NCI-H2081 treated with DMSO at 0.1 percent for 48 hours (cell line): Measurements from ENCODE around the gene CEP295NL.
"Not testable (repeated sequence)": the region's sequence is repeated elsewhere in the genome, so short reads cannot be mapped to it uniquely, and the experiment has no call there.

Experiments used
- DNase-seq: peaks from one replicate; lab custom pipeline; 2025; lab: John Stamatoyannopoulos, UW

The CEP295NL gene, protein sequence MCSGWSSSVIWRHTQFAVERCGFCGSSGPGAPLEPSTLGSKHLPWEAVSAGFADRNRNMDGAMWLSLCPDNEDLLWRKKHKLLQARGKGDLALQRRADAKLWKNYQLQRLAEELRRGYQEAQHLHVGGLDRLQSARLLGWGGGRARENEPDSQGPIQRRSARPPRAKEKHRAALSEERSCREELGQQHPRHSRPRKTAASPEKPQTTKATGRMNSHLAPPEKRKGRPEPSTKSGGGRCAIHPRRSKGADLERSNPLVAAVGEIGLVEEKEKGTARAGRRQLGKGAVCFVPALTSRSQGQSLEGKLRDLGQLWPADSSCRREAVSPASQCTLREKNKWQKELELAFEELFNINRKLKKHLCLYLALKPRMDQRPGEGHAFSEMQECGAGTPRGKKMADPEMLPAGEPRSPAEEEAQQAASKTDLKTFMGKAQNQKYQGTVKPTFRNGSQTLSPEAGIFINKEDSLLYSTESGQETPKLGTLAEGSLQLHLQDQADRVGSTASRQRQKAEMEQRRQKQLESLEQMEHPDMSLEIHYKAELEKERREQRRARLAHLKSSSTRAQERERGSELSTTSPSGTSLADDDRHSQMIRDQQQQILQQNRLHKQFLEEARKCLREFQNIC

DNA sequence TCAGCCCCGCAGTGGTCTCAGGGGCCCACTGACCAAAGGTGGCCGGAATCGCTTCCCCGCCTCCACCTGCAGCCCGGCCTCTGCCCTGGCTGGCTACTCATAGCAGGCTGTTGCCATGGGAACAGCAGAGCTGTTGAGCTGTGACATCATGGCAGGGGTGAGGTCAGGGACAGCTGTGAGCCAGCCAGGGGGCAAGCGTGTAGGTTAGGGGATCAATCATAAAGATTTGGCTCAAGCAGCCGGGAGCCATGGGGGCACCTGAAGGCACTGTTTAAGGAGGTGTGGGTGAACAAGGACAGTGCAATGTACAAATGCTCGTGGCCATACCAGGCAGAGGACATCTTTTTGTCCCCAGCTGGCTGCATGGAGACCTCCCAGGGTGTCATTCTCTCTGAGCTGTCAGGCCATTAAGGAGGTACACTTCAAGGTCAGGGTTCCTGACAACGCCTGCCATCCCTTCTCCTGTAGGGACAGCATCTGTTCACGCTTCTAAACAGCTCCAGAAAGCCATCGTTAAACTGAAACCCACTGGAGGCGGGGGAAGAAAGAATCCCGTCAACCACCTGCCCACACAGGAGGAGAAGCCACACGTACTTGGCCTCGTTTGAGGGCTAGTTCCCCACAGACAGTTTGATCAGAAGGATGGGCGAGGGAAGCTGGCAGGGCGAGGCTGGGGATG, at the start of gene CEP295NL:
CEP295NL (minus strand) TSS at position 101 of the 679 bp plus-strand sequence. CDS start 1,373 bp downstream, outside the sequence.
- DNase-seq, result no peak

DNA sequence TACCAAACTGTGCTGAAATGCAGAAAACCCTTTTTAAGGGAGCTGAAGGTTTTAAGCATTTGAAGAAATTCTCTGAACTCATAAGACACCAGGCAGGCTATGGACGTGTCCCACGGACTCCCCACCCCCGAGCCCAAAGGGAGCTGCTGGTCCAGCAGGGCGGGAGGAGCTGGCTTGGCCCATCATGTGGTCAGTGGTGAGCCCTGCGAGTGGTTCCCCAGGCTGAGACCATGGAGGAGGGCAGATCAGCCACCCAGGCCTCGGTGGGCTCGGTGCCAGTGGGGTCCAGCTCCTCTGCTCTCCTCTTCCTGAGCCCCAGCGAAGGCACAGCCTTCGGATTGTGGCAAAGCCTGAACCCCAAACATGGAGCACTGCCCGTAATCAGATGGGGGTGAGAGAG, 49.7 kb upstream of the CEP295NL start:
- DNase-seq, result no peak

DNA sequence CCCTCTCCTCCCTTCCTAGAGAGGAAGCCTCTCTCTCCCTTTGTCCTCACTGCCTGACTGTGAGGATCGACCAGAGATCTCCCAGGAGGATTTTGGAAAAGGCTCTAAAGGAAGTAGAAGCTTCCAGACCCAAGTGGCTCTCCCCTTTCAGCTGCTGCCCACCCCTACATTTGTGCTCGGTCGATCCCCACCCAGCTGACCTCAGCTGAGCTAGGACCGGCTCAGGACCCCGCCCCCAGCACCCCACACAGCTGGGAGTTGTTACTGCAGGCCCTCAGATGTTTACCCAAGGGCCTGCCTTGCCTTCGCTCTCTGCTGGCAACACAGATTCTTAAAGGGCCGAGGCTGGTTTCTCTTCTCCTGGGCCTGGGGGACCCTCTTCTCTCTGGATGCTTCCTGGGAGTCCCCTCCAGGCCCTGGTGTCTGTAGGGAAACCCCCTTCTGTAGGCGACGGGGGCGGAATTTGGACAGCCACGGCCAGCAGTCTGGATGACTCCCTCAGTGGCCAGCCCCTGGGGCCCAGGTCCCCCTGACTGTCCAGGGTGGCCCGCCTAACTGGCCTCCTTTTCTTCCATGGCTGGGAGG, 49.1 kb upstream of the CEP295NL start:
- no peak for DNase-seq

DNA sequence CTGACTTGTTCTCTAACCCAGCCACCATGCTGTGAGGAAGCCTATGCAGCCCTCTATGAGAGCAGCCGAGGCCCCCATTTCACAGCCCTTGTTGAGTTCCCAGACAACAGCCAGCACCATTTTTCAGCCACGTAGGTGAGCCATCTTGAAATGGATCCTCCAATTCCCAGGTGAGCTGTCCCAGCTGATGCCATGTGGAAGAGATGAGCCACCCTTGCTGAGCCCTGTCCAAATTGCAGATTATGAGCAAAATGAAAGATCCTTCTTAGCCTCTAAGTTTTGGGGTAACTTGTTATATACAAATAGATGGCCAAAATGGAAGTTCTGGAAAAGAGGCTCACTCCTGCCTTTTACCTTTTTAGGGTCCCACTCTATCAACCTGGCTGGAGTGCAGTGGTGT, 47.9 kb upstream of the CEP295NL start:
- no peak for DNase-seq

- DNase-seq, result no peak
These were observed 44.5 kb upstream of the CEP295NL start for GRCh38 chr17:78947235-78948149.

DNA sequence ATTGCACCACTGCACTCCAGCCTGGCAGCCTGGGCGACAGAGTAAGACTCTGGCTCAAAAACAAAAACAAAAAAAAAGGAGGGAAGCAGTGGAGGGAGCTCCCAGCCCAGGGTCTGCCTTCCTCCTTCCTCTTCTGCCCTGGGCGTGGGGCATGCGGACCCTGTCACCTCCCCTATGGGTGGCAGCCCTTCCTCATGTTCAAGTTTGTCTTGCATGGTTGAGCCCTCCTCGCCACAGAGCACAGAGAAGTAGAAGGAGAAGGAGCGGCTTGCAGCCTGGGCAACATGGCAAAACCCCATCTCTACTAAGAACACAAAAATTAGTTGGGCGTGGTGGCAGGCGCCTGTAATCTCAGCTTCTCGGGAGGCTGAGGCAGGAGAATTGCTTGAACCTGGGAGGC, 43.6 kb upstream of the CEP295NL start:
- no peak for DNase-seq

- DNase-seq, result no peak
These were observed 43.1 kb upstream of the CEP295NL start for GRCh38 chr17:78946131-78946530.

- not testable (repeated sequence) for DNase-seq
These were observed 42.5 kb upstream of the CEP295NL start for GRCh38 chr17:78945455-78945854.

DNA sequence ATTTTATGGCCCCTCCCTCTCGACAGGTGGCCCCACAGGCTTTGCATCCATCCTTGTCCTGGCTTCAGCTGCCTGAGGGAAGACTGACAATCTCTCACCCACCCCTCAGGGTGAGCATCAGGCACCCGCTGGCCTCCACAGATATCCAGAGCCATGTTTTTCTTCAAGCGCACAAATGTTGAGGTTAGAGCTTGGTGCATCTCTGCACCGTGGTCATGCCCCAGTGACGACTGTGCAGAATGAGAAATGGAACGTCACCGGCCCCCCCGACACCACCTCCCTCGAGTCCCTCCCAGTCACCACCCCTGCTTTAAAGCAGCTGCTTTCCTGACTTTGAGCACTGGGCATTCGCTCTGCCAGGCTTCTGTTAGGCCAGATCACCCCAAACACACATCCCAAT, 42.0 kb upstream of the CEP295NL start:
- DNase-seq, result no peak

- DNase-seq, result no peak
These were observed 41.0 kb upstream of the CEP295NL start for GRCh38 chr17:78944026-78944425.

GRCh38 chr17:78940708-78941107, 37.7 kb upstream of the CEP295NL start:
- no peak for DNase-seq

GRCh38 chr17:78940258-78940657, 37.3 kb upstream of the CEP295NL start:
- DNase-seq, result no peak

- no peak for DNase-seq
These were observed 36.6 kb upstream of the CEP295NL start for GRCh38 chr17:78939615-78940014.

GRCh38 chr17:78937561-78937960, 34.6 kb upstream of the CEP295NL start:
- DNase-seq, result no peak

DNA sequence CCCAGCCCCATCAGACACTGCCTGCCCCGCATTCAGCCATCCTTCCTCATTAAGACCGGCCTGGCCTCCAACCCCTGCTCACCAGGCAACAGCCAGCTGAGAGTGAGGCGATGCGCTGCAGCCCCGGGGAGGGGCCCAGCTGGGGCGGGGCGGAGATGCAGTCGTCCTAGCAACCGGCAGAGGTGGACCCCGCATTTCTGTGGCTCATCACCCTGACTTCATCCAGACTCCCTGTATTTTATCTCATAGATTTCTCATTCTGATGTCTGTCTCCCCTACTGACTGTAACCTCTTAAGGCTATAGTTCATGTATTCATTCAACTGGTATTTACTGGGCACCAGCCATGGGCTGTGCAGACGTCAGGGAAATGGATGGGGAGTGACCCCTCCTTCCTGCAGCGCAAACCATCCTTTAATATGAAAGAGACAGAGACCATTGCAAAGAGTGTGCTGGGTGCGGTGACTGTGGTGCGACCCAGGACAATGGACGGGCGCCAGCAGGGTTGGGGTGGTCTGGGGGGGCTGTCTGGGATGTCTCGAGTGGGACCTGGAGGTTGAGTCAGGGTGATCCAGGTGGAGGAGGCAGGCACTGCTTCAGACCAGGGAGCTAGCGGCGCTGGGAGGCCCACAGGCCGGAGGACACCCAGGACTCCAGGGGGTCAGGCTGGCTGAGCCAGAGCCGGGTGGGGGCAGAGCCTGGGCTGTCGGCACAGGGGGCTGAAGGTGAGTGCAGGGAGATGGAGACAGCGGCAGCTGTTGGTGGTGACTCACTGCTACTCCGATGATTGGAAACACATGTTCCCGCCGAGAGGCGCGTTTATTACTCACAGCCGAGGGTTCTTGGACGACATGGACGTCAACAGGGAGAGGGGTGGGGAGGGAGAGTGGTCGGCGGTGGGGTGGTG, 32.7 kb upstream of the CEP295NL start:
- no peak for DNase-seq

GRCh38 chr17:78934681-78935418, 31.8 kb upstream of the CEP295NL start:
- no peak for DNase-seq

DNA sequence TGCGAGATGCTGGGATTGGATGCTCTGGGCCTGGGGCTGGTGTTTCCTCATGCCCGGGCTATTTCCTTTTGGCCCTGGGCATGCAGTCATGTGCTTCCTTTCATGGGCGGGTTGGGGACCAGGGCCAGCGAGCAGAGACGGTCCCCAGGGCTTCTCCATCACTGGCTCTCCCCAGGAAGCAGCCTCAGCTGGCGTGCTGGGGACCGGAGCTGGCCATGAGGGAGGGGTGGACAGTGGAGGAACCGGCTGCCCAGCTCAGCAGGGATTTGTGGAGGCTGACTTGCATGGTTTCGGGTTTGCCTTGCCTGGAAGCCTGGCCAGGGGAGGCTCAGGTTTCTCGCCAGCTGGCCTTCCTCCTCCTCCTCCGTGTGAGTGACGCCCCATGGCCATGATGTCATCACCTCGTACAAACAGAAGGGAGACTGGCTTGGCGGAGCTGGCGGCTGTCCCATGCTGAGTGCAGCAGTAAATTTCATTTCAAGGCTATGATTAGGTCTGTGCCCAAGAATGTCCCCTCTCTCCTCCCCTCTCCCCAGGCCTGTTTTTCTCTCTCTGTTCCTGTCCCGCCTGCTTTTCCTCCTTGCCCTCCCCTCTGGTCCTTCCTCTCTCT, 31.1 kb upstream of the CEP295NL start:
- DNase-seq, result peak; percentile 72

- no peak for DNase-seq
These were observed 30.3 kb upstream of the CEP295NL start for GRCh38 chr17:78933025-78933958.
